Natural killer cell (primary cell): ENCODE measurements around the gene PNMA1. TPM values are rescaled to one million over a fixed set of nuclear protein-coding genes. Genes with fewer than 3 reads are reported as not detected.

Experiments
- ATAC-seq, 3 donors: fragments of 150-1000 bp in 2 of 3; fragments of 200-7000 bp in 1 of 3; cut with Tn5 transposase; 1 replicate in 1 of 3; 2 replicates in 2 of 3; pipeline ENCODE4 v1.10.0; 2021; ENCODE audit warnings: mild to moderate bottlenecking in 2 of 3, moderate library complexity in 2 of 3
- DNase-seq, 2 donors: peaks; one replicate each; pipeline versions ENCODE4 v3.0.0 to v3.0.0-alpha.2; 2013 to 2021; ENCODE audit warnings: mixed read lengths in 1 of 2
- H3K27ac ChIP-seq: one replicate; pipeline ENCODE4 v1.5.1; 2013; ENCODE audit warnings: mild to moderate bottlenecking, low read length
- H3K27me3 ChIP-seq: one replicate; pipeline ENCODE4 v1.6.1; 2013; ENCODE audit warnings: low read length; ENCODE audit not compliant: control insufficient read depth, insufficient read depth
- H3K36me3 ChIP-seq: one replicate; pipeline ENCODE4 v1.6.1; 2013; ENCODE audit warnings: low read length; ENCODE audit not compliant: control insufficient read depth, insufficient read depth
- H3K4me1 ChIP-seq: one replicate; pipeline ENCODE4 v1.6.1; 2013; ENCODE audit warnings: low read length; ENCODE audit not compliant: control insufficient read depth, insufficient read depth
- H3K4me3 ChIP-seq: one replicate; pipeline ENCODE4 v1.5.1; 2013; ENCODE audit warnings: low read length
- H3K9me3 ChIP-seq: one replicate; pipeline ENCODE4 v1.6.1; 2013; ENCODE audit warnings: low read length; ENCODE audit not compliant: control insufficient read depth, insufficient read depth
- H3K27ac Mint-ChIP-seq, 2 donors: one replicate each; pipeline ENCODE4 v1.8.0; 2022; ENCODE audit warnings: mild to moderate bottlenecking in 2 of 2, mixed read lengths in 2 of 2, moderate library complexity in 1 of 2
- H3K27me3 Mint-ChIP-seq, 2 donors: one replicate each; pipeline ENCODE4 v1.8.0; 2022; ENCODE audit warnings: low read depth in 2 of 2, mixed read lengths in 2 of 2
- H3K36me3 Mint-ChIP-seq: one replicate; pipeline ENCODE4 v1.8.0; 2022; ENCODE audit warnings: mixed read lengths
- H3K4me1 Mint-ChIP-seq, 2 donors: one replicate each; pipeline ENCODE4 v1.8.0; 2022; ENCODE audit warnings: mixed read lengths in 2 of 2
- H3K4me3 Mint-ChIP-seq: one replicate; pipeline ENCODE4 v1.8.0; 2022; ENCODE audit warnings: mild to moderate bottlenecking, moderate library complexity, mixed read lengths
- H3K9me3 Mint-ChIP-seq, 2 donors: one replicate each; pipeline ENCODE4 v1.8.0; 2022; ENCODE audit warnings: mixed read lengths in 2 of 2
- CTCF ChIP-seq: fragments of 200-600 bp; IDR thresholded peaks from one replicate; pipeline ENCODE4 v1.8.0; 2022; ENCODE audit warnings: antibody characterized with exemption
- WGBS: methylation state at CpG from one replicate; pipeline ENCODE4 v1.1.7; 2013; ENCODE audit warnings: missing lambda C conversion rate; ENCODE audit not compliant: insufficient coverage; 5-methylcytosine and 5-hydroxymethylcytosine counted together
- intact Hi-C: fragments of 100-400 bp; cut with micrococcal nuclease; formaldehyde crosslinking; loops from one replicate; pipeline ENCODE4 v1.14.2; 2022
- total RNA-seq, 4 donors: library from RNA; stranded (reverse); fragments of 120-200 nt in 1 of 4; gene quantifications; one replicate each; pipeline versions ENCODE4 v1.2.3 to v1.2.4, GENCODE V29; 2013 to 2022

The PNMA1 gene
- total RNA-seq, 3 donors from 2014 or later (not counting 1 experiment from before 2014, with no cell fraction given): 26.0 to 32.3 (median 28.9) TPM

DNA sequence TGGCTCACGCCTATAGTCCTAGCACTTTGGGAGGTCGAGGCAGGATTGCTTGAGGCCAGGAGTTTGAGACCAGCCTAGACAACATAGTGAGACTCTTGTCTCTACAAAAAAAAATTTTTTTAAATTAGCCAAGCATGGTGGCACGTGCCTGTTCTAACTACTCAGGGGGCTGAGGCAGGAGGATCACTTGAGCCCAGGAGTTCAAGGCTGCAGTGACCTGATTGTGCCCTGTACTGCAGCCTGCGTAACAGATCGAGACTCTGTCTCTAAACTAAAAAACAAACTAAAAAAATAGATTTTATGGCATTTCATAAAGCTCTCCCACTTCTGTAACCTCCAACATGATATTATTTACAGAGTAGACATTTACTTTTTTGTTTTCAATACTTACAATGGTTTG is 29.6 kb downstream of the PNMA1 start:
- H3K27ac Mint-ChIP-seq: no peak overlapping the region
- Histone ChIP-seq H3K27ac (no peak overlapping the region), H3K4me1 (no peaks in the 10 kb centered on the region), H3K9me3 (no peaks in the 10 kb centered on the region), H3K4me3 (no peak overlapping the region), H3K36me3 (peaks cover 6% of the 10 kb centered on the region), H3K27me3 (no peaks in the 10 kb centered on the region)
- 86% methylated on average over 5 of the region's 5 CpGs for WGBS
- no peaks in the 10 kb centered on the region for H3K4me1 Mint-ChIP-seq
- no peaks in the 10 kb centered on the region for H3K27me3 Mint-ChIP-seq
- no peak overlapping the region for H3K4me3 Mint-ChIP-seq
- no peaks in the 10 kb centered on the region for H3K36me3 Mint-ChIP-seq
- intact Hi-C loops: no loop called here
- DNase-seq (no peak), ATAC-seq (no peak)
- H3K9me3 Mint-ChIP-seq: no peaks in the 10 kb centered on the region
- TF ChIP-seq CTCF: no peak

GRCh38 chr14:73680821-73681220 is 33.4 kb downstream of the PNMA1 start:
- WGBS: 97% methylated on average over 4 of the region's 5 CpGs
- no peaks in the 10 kb centered on the region for H3K27me3 Mint-ChIP-seq
- Histone ChIP-seq H3K27ac (no peak overlapping the region), H3K36me3 (no peaks in the 10 kb centered on the region), H3K4me1 (no peaks in the 10 kb centered on the region), H3K9me3 (no peaks in the 10 kb centered on the region), H3K27me3 (no peaks in the 10 kb centered on the region), H3K4me3 (no peak overlapping the region)
- H3K36me3 Mint-ChIP-seq: no peaks in the 10 kb centered on the region
- DNase-seq (no peak), ATAC-seq (no peak)
- no peak overlapping the region for H3K4me3 Mint-ChIP-seq
- no peaks in the 10 kb centered on the region for H3K4me1 Mint-ChIP-seq
- H3K9me3 Mint-ChIP-seq: no peaks in the 10 kb centered on the region
- H3K27ac Mint-ChIP-seq: no peak overlapping the region
- TF ChIP-seq CTCF: no peak
- intact Hi-C loops: no loop called here

- H3K4me1 Mint-ChIP-seq: no peaks in the 10 kb centered on the region
- intact Hi-C loops: no loop called here
- no peak overlapping the region for H3K27ac Mint-ChIP-seq
- Histone ChIP-seq H3K27me3 (no peaks in the 10 kb centered on the region), H3K9me3 (no peaks in the 10 kb centered on the region), H3K27ac (no peak overlapping the region), H3K36me3 (no peaks in the 10 kb centered on the region), H3K4me3 (no peak overlapping the region), H3K4me1 (no peaks in the 10 kb centered on the region)
- no peak for TF ChIP-seq CTCF
- H3K36me3 Mint-ChIP-seq: no peaks in the 10 kb centered on the region
- DNase-seq (no peak), ATAC-seq (no peak)
- H3K9me3 Mint-ChIP-seq: no peaks in the 10 kb centered on the region
- 97% methylated on average over 4 of the region's 4 CpGs for WGBS
- H3K4me3 Mint-ChIP-seq: no peak overlapping the region
- no peaks in the 10 kb centered on the region for H3K27me3 Mint-ChIP-seq
Measured at GRCh38 chr14:73678698-73679097, 35.5 kb downstream of the PNMA1 start.

- no peak overlapping the region for H3K27ac ChIP-seq
- ATAC-seq (no peak), DNase-seq (no peak)
- Mint-ChIP-seq H3K27ac (no peak overlapping the region), H3K36me3 (no peaks in the 10 kb centered on the region), H3K27me3 (no peaks in the 10 kb centered on the region), H3K9me3 (no peaks in the 10 kb centered on the region), H3K4me3 (no peak overlapping the region), H3K4me1 (no peaks in the 10 kb centered on the region)
- H3K36me3 ChIP-seq: no peaks in the 10 kb centered on the region
- no peaks in the 10 kb centered on the region for H3K9me3 ChIP-seq
- intact Hi-C loops: no loop called here
- no peaks in the 10 kb centered on the region for H3K4me1 ChIP-seq
- H3K27me3 ChIP-seq: no peaks in the 10 kb centered on the region
- no peak for TF ChIP-seq CTCF
- no peak overlapping the region for H3K4me3 ChIP-seq
- 93% methylated on average over 3 of the region's 3 CpGs for WGBS
Measured at GRCh38 chr14:73674986-73675385, 39.2 kb downstream of the PNMA1 start.
